G401 (cell line): ENCODE measurements around the gene WEE1. TPM values are rescaled to one million over a fixed set of nuclear protein-coding genes. Genes with fewer than 3 reads are reported as not detected.
A peak's percentile ranks its signal among the peaks of the same experiment; 100 is the strongest.
"Not testable (repeated sequence)": the region's sequence is repeated elsewhere in the genome, so short reads cannot be mapped to it uniquely, and the experiment has no call there.

Experiments used
- DNase-seq: peaks from one replicate; pipeline ENCODE4 v3.0.0-alpha.2; 2015; ENCODE audit warnings: low spot score
- in situ Hi-C: cut with HindIII; loops from 2 replicates; pipeline ENCODE4 v1.10.0; 2016; ENCODE audit warnings: low sequenced_read_pairs, mixed read lengths
- total RNA-seq: library from RNA; depleted of rRNA; stranded (reverse); fragments of >200 nt; shearing (Covaris generic); gene quantifications from 2 replicates; pipeline ENCODE4 v1.2.3, GENCODE V29; 2014

WEE1 gene
- total RNA-seq, 1 experiment from 2014 or later: 90.7 TPM

- DNase-seq: no peak
- in situ Hi-C loops: no loop called here
Measured at GRCh38 chr11:9580894-9581293, 7.4 kb downstream of the WEE1 start.

- in situ Hi-C loops: no loop called here
- no peak for DNase-seq
Measured at GRCh38 chr11:9581556-9582161, 8.2 kb downstream of the WEE1 start.

GRCh38 chr11:9590717-9591116 lies 17.2 kb downstream of the WEE1 start:
- in situ Hi-C loops: no loop called here
- DNase-seq: no peak

- DNase-seq: no peak
- in situ Hi-C loops: no loop called here
Measured at GRCh38 chr11:9594267-9595046, 21.0 kb downstream of the WEE1 start.

GRCh38 chr11:9596926-9597464 lies 23.5 kb downstream of the WEE1 start:
- DNase-seq: no peak
- in situ Hi-C loops: no loop called here

- in situ Hi-C loops: no loop called here
- DNase-seq: no peak
Measured at GRCh38 chr11:9600166-9600565, 26.7 kb downstream of the WEE1 start.

GRCh38 chr11:9600644-9601036 lies 27.2 kb downstream of the WEE1 start:
- no peak for DNase-seq
- in situ Hi-C loops: no loop called here

- in situ Hi-C loops: no loop called here
- no peak for DNase-seq
Measured at GRCh38 chr11:9601037-9601875, 27.8 kb downstream of the WEE1 start.

- DNase-seq: no peak
- in situ Hi-C loops: no loop called here
Measured at GRCh38 chr11:9601876-9602199, 28.4 kb downstream of the WEE1 start.

GRCh38 chr11:9603214-9603613 lies 29.7 kb downstream of the WEE1 start:
- DNase-seq, in situ Hi-C loops: not testable (repeated sequence)

GRCh38 chr11:9604134-9604533 lies 30.7 kb downstream of the WEE1 start:
- DNase-seq: no peak
- in situ Hi-C loops: no loop called here

GRCh38 chr11:9605742-9606141 lies 32.3 kb downstream of the WEE1 start:
- in situ Hi-C loops: no loop called here
- DNase-seq: no peak

GRCh38 chr11:9606809-9607510 lies 33.5 kb downstream of the WEE1 start:
- peak; percentile 25 for DNase-seq
- in situ Hi-C loops: no loop called here

- in situ Hi-C loops: no loop called here
- DNase-seq: no peak
Measured at GRCh38 chr11:9607511-9607899, 34.0 kb downstream of the WEE1 start.

- in situ Hi-C loops: no loop called here
- no peak for DNase-seq
Measured at GRCh38 chr11:9609002-9609759, 35.7 kb downstream of the WEE1 start.

GRCh38 chr11:9609841-9610240 lies 36.4 kb downstream of the WEE1 start:
- in situ Hi-C loops: no loop called here

GRCh38 chr11:9613118-9613829 lies 39.8 kb downstream of the WEE1 start:
- DNase-seq: peak; percentile 89
- in situ Hi-C loops: no loop called here

More at GRCh38 chr11:9609841-9610240, 36.4 kb downstream of the WEE1 start:
- DNase-seq: no peak
